ENCODE results near the gene DNAJC16.
"Not testable (repeated sequence)": the region's sequence is repeated elsewhere in the genome, so short reads cannot be mapped to it uniquely, and the experiment has no call there.

DNAJC16 gene

DNA sequence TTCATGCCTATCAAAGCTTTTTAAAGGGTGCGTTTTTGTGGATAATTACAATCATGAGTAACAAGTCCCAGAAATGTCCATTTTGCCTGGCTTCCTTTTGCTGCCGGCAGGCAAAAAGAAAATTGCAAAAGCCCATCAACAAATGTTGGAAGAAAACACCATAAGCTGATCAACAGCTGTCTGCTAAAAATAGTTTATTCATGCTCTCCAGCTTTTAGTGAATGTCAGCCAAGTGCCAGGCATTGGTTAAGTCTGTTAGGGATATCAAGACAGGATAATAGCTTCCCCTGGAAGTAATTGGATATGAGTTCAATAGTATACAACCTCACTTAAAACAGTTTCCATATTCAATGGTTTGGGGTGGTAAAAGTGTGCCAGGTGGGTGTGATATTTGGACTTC lies 71.8 kb downstream of the DNAJC16 start:
- TF ChIP-seq GABPA (IDR thresholded peaks at IDR 0.05; ENCODE audit: low read depth) (no peak), POLR2AphosphoS5 (IDR thresholded peaks at IDR 0.05; ENCODE audit: low read depth) (no peak), SPI1 (IDR thresholded peaks at IDR 0.05; ENCODE audit: borderline replicate concordance, low read depth) (no peak)
- TF ChIP-seq, protein P1, sequence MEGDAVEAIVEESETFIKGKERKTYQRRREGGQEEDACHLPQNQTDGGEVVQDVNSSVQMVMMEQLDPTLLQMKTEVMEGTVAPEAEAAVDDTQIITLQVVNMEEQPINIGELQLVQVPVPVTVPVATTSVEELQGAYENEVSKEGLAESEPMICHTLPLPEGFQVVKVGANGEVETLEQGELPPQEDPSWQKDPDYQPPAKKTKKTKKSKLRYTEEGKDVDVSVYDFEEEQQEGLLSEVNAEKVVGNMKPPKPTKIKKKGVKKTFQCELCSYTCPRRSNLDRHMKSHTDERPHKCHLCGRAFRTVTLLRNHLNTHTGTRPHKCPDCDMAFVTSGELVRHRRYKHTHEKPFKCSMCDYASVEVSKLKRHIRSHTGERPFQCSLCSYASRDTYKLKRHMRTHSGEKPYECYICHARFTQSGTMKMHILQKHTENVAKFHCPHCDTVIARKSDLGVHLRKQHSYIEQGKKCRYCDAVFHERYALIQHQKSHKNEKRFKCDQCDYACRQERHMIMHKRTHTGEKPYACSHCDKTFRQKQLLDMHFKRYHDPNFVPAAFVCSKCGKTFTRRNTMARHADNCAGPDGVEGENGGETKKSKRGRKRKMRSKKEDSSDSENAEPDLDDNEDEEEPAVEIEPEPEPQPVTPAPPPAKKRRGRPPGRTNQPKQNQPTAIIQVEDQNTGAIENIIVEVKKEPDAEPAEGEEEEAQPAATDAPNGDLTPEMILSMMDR (IDR thresholded peaks at IDR 0.05; ENCODE audit: insufficient read depth, low read length): no peak
- TF ChIP-seq, protein P2, sequence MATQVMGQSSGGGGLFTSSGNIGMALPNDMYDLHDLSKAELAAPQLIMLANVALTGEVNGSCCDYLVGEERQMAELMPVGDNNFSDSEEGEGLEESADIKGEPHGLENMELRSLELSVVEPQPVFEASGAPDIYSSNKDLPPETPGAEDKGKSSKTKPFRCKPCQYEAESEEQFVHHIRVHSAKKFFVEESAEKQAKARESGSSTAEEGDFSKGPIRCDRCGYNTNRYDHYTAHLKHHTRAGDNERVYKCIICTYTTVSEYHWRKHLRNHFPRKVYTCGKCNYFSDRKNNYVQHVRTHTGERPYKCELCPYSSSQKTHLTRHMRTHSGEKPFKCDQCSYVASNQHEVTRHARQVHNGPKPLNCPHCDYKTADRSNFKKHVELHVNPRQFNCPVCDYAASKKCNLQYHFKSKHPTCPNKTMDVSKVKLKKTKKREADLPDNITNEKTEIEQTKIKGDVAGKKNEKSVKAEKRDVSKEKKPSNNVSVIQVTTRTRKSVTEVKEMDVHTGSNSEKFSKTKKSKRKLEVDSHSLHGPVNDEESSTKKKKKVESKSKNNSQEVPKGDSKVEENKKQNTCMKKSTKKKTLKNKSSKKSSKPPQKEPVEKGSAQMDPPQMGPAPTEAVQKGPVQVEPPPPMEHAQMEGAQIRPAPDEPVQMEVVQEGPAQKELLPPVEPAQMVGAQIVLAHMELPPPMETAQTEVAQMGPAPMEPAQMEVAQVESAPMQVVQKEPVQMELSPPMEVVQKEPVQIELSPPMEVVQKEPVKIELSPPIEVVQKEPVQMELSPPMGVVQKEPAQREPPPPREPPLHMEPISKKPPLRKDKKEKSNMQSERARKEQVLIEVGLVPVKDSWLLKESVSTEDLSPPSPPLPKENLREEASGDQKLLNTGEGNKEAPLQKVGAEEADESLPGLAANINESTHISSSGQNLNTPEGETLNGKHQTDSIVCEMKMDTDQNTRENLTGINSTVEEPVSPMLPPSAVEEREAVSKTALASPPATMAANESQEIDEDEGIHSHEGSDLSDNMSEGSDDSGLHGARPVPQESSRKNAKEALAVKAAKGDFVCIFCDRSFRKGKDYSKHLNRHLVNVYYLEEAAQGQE (IDR thresholded peaks at IDR 0.05; ENCODE audit: insufficient replicate concordance, low read depth): no peak
- H3K27ac ChIP-seq (replicated peaks): no peak overlapping the region

DNA sequence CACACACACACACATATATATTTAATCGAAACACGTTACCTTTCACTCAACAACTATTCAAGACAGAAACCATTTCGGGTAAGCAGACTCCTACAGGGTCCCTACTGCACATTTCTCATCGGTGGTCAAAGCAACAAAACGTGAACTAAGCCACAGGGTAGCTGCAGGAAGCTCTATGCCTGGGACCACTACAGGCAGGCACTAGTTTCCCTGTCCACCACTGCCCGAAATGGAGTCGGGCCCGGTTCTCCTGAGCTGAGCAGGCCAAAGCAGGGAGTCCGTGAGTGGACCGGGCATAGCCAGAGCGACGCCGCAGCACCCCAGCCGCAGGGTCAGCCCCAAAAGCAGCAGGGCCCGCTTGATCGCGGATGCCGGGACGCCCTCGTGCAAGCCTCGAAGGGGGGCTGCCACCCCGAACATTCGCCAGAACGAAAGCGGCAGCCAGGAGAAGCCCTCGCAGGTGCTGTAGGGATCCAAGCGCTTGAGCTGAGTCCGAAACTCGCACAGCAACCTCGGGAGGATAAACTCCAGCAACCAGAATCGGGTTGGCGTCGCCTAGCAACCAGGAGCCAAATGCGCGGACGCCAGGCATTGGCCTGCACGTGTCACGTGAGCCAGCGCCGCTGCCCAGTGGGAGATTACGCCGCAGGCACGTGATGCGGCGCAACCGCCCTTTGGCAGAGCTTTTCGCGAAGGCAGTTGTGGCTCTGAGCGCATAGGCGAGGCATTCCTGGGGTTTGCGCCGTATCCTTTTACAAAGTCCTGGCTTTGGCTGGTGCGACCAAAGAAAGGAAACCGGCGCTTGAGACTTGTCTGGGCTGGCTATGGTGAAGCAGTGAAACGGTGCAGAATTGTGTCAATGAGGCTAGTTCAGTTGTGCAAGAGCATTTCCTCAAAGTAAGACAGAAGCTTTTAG lies 76.7 kb downstream of the DNAJC16 start:
- Histone ChIP-seq H3K27ac (replicated peaks) (peak overlapping the region; percentile 88), H3K4me3 (replicated peaks; ENCODE audit: insufficient read depth, low read length) (peak overlapping the region; percentile 79), H3K27me3 (ENCODE audit: insufficient read depth, poor library complexity, severe bottlenecking) (no peaks in the 10 kb centered on the region)
- TF ChIP-seq, protein P2 (IDR thresholded peaks at IDR 0.05; ENCODE audit: insufficient replicate concordance, low read depth): peak; percentile 44
- TF ChIP-seq, protein P1 (IDR thresholded peaks at IDR 0.05; ENCODE audit: insufficient read depth, low read length): no peak
- TF ChIP-seq POLR2AphosphoS5 (IDR thresholded peaks at IDR 0.05; ENCODE audit: low read depth) (peak; percentile 76), SPI1 (IDR thresholded peaks at IDR 0.05; ENCODE audit: borderline replicate concordance, low read depth) (peak; percentile 58; the same call in 1 of the 2 replicates)
- peak; percentile 92 to 97 for DNase-seq (ENCODE audit: low read depth in 1 of 2, low spot score in 1 of 2)

More for the DNA sequence above, 71.8 kb downstream of the DNAJC16 start:
- DNase-seq (ENCODE audit: low read depth in 1 of 2, low spot score in 1 of 2): no peak
- no peak overlapping the region for H3K4me3 ChIP-seq (replicated peaks; ENCODE audit: insufficient read depth, low read length)
- H3K27me3 ChIP-seq (ENCODE audit: insufficient read depth, poor library complexity, severe bottlenecking): peaks cover 3% of the 10 kb centered on the region

DNA sequence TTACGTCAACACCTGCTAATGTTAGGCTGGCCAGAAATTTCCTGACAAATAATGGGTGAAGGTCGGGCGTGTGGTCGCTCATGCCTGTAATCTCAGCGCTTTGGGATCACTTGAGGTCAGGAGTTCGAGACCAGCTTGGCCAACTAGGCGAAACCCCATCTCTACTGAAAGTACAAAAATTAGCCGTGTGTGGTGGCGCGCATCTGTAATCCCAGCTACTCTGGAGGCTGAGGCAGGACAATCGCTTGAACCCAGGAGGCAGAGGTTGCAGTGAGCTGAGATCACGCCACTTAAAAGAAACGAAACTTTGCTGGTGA lies 77.3 kb downstream of the DNAJC16 start:
- not testable (repeated sequence) for DNase-seq (ENCODE audit: low read depth in 1 of 2, low spot score in 1 of 2); H3K27me3 ChIP-seq (ENCODE audit: insufficient read depth, poor library complexity, severe bottlenecking)
- H3K4me3 ChIP-seq (replicated peaks; ENCODE audit: insufficient read depth, low read length): peak overlapping the region; percentile 79
- H3K27ac ChIP-seq (replicated peaks): peak overlapping the region; percentile 88

DNA sequence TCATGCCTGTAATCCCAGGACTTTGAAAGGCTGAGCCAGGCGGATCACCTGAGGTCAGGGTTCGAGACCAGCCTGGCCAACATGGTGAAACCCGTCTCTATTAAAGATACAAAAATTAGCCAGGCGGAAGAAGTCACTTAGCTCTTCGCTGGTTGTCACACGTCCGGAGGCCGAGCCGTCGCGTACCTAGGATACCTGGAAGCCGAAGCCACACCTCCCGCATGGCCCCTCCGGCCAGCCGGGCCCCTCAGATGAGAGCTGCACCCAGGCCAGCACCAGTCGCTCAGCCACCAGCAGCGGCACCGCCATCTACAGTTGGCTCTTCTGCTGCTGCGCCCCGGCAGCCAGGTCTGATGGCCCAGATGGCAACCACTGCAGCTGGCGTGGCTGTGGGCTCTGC lies 77.8 kb downstream of the DNAJC16 start:
- H3K27me3 ChIP-seq (ENCODE audit: insufficient read depth, poor library complexity, severe bottlenecking); DNase-seq (ENCODE audit: low read depth in 1 of 2, low spot score in 1 of 2); H3K4me3 ChIP-seq (replicated peaks; ENCODE audit: insufficient read depth, low read length): not testable (repeated sequence)
- H3K27ac ChIP-seq (replicated peaks): peak overlapping the region; percentile 88

Data from HL-60 (cell line).